Esophagus squamous epithelium (tissue), 5 donors: ENCODE results near the gene PIF1. TPM values are rescaled to one million over a fixed set of nuclear protein-coding genes. Genes with fewer than 3 reads are reported as not detected.
"Not testable (repeated sequence)": the region's sequence is repeated elsewhere in the genome, so short reads cannot be mapped to it uniquely, and the experiment has no call there.

Experiments used
- DNase-seq: peaks from one replicate; lab custom pipeline; 2025; lab: John Stamatoyannopoulos, UW
- H3K27ac ChIP-seq, 4 donors: fragments of 200-600 bp; sonication (generic); one replicate each; pipeline ENCODE4 v1.5.1; 2016 to 2019; ENCODE audit warnings: mild to moderate bottlenecking in 1 of 4
- H3K27me3 ChIP-seq, 4 donors: fragments of 200-600 bp; sonication (generic); 1 replicate in 3 of 4; 2 replicates in 1 of 4; pipeline versions ENCODE4 v1.5.1 to v1.6.0; 2017 to 2021; ENCODE audit warnings: antibody characterized with exemption in 1 of 4
- H3K36me3 ChIP-seq, 3 donors: fragments of 200-600 bp; sonication (generic); one replicate each; pipeline ENCODE4 v1.5.1; 2016 to 2019
- H3K4me1 ChIP-seq, 3 donors: fragments of 200-600 bp; sonication (generic); one replicate each; pipeline ENCODE4 v1.5.1; 2017 to 2019
- H3K4me3 ChIP-seq, 4 donors: fragments of 200-600 bp; sonication (generic); 1 replicate in 3 of 4; 2 replicates in 1 of 4; pipeline ENCODE4 v1.5.1; 2016 to 2019; ENCODE audit warnings: mild to moderate bottlenecking in 2 of 4, moderate library complexity in 1 of 4
- H3K9me3 ChIP-seq, 3 donors: fragments of 200-600 bp; sonication (generic); one replicate each; pipeline ENCODE4 v1.5.1; 2016 to 2019
- CTCF ChIP-seq, 6 experiments: fragments of 450-650 bp in 4 of 6; fragments of 200-600 bp in 2 of 6; sonication (generic) in 2 of 6; IDR thresholded peaks; one replicate each; pipeline ENCODE4 v1.5.1; 2016 to 2019; ENCODE audit warnings: antibody characterized with exemption in 6 of 6, mild to moderate bottlenecking in 4 of 6, moderate library complexity in 4 of 6
- POLR2A ChIP-seq, 4 donors: fragments of 450-650 bp; IDR thresholded peaks; one replicate each; pipeline ENCODE4 v1.6.1; 2017; ENCODE audit warnings: antibody characterized with exemption in 4 of 4, mild to moderate bottlenecking in 4 of 4, moderate library complexity in 3 of 4
- WGBS, 2 donors: methylation state at CpG; one replicate each; pipeline ENCODE4 v1.1.5; 2018; 5-methylcytosine and 5-hydroxymethylcytosine counted together
- intact Hi-C: fragments of 100-400 bp; cut with DNase I; formaldehyde crosslinking; loops from one replicate; pipeline ENCODE4 v1.15.0; 2022
- total RNA-seq, 4 donors: library from RNA; depleted of rRNA; stranded (reverse); fragments of >200 nt; gene quantifications; one replicate each; pipeline ENCODE4 v1.1.0, GENCODE V29; 2016
- donor health status: DM: yes; HTN: yes; CAD: no.

PIF1 gene
- total RNA-seq, 4 donors from 2014 or later: 1.8 to 17.5 (median 3.8) TPM

DNA sequence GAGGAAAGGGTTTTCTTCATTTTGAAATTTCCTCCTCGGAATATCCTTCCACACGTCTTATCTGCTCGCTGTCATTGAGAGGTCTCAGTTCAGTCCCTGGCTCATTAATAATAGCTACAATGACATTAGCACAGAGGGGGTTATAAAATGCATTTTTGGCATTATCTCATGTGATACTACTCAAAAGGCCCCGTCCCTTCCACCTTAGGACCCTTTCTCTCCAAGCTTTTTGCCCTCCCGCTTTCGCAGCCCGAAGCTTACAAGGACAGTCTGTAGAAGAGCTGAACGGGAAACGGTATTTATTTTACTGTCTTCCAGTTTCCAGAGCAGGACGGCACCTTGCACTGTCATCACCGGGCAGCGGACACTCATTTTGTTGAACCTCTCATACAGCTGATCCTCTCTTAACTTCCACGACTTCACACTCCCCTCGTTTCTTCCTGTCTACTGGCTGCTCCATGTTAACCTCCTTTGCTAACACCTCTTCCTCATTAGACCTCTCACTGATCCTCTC is 10.6 kb upstream of the PIF1 start:
- Histone ChIP-seq H3K4me3 (peak overlapping the region in 3 of 4 donors; percentile 1 to 50 (median 7)), H3K9me3 (no peaks in the 10 kb centered on the region), H3K36me3 (no peaks in the 10 kb centered on the region), H3K27ac (peak overlapping the region; percentile 44 to 83 (median 60)), H3K4me1 (peaks cover 5 to 25% (median 21%) of the 10 kb centered on the region in 3 donors), H3K27me3 (no peaks in the 10 kb centered on the region)
- TF ChIP-seq CTCF (IDR thresholded peaks at IDR 0.05) (peak in 1 of 6 experiments; percentile 2), POLR2A (IDR thresholded peaks at IDR 0.05) (peak in 1 of 4 donors; percentile 0)
- intact Hi-C loops: no loop called here
- no peak for DNase-seq
- WGBS, 2 donors: 24 to 34% methylated on average over 14 of the region's 14 CpGs

- intact Hi-C loops: no loop called here
- TF ChIP-seq CTCF (IDR thresholded peaks at IDR 0.05) (no peak), POLR2A (IDR thresholded peaks at IDR 0.05) (no peak)
- Histone ChIP-seq H3K36me3 (no peaks in the 10 kb centered on the region), H3K27me3 (no peaks in the 10 kb centered on the region), H3K4me1 (peaks cover 0 to 17% (median 14%) of the 10 kb centered on the region in 3 donors), H3K27ac (no peak overlapping the region), H3K4me3 (no peak overlapping the region), H3K9me3 (no peaks in the 10 kb centered on the region)
- no peak for DNase-seq
- 92 to 96% methylated on average over 3 to 4 of the region's 4 CpGs for WGBS, 2 donors
Observed at GRCh38 chr15:64833690-64834089, 8.2 kb upstream of the PIF1 start.

DNA sequence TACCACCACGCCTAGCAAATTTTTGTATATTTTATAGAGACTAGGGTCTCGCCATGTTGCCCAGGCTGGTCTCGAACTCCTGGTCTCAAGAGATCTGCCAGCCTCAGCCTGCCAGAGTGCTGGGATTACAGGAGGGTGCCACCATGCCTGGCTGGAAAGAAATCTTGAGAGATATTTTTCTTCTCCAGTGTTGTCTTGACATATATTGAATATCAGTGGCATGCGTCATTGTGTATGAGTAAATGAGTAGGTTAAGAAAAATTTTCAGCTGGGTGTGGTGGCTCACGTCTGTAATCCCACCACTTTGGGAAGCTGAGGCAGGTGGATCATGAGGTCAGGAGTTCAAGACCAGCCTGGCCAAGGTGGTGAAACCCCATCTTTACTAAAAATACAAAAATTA is 3.5 kb upstream of the PIF1 start:
- H3K27ac ChIP-seq: no peak overlapping the region
- no peaks in the 10 kb centered on the region for H3K36me3 ChIP-seq
- no peak overlapping the region for H3K4me3 ChIP-seq
- H3K9me3 ChIP-seq: no peaks in the 10 kb centered on the region
- DNase-seq: no peak
- WGBS, 2 donors: 79 to 83% methylated on average over 5 of the region's 5 CpGs
- intact Hi-C loops: no loop called here
- peaks cover 0 to 2% (median 0%) of the 10 kb centered on the region in 4 donors for H3K27me3 ChIP-seq
- peaks cover 11 to 22% (median 18%) of the 10 kb centered on the region in 3 donors for H3K4me1 ChIP-seq
- TF ChIP-seq POLR2A (IDR thresholded peaks at IDR 0.05): no peak
- TF ChIP-seq CTCF (IDR thresholded peaks at IDR 0.05): no peak

GRCh38 chr15:64824929-64825430 is 467 bp downstream of the PIF1 start:
- WGBS, 2 donors: 2 to 3% methylated on average over 13 to 15 of the region's 17 CpGs
- Histone ChIP-seq H3K27me3 (peaks cover 0 to 7% (median 0%) of the 10 kb centered on the region in 4 donors), H3K9me3 (no peaks in the 10 kb centered on the region), H3K4me3 (peak overlapping the region; percentile 32 to 68 (median 50)), H3K36me3 (no peaks in the 10 kb centered on the region), H3K4me1 (peaks cover 17 to 30% (median 18%) of the 10 kb centered on the region in 3 donors), H3K27ac (peak overlapping the region in 3 of 4 donors; percentile 62 to 86 (median 67))
- DNase-seq: no peak
- no peak for TF ChIP-seq POLR2A (IDR thresholded peaks at IDR 0.05)
- TF ChIP-seq CTCF (IDR thresholded peaks at IDR 0.05): no peak
- intact Hi-C loops: no loop called here

DNA sequence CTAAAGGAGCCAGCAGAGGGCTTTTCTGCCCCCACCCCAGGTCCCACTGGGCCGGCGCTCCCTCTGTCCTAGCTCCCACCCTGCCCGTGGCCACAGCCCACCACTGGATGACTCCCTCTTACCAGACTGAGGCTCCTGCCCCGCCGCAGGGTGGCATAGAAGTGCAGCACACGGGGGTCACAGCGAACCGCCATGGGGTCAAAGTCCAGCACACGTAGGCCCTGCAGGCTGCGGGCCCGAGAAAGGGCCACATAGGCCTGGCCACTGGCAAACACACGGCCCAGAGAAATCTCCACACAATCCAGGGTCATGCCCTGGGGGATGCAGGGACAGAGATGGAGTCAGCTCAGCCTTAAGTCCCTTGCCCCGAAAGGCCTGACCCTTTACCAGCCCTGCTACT is 9.0 kb downstream of the PIF1 start:
- Histone ChIP-seq H3K27me3 (no peaks in the 10 kb centered on the region), H3K36me3 (peaks cover 0 to 7% (median 0%) of the 10 kb centered on the region in 3 donors), H3K4me1 (peaks cover 0 to 8% (median 0%) of the 10 kb centered on the region in 3 donors), H3K4me3 (no peak overlapping the region), H3K27ac (no peak overlapping the region), H3K9me3 (no peaks in the 10 kb centered on the region)
- intact Hi-C loops: no loop called here
- no peak for DNase-seq
- TF ChIP-seq POLR2A (IDR thresholded peaks at IDR 0.05) (no peak), CTCF (IDR thresholded peaks at IDR 0.05) (no peak)
- WGBS, 2 donors: 90 to 100% methylated on average over 2 to 6 of the region's 13 CpGs

GRCh38 chr15:64814965-64815364 is 10.5 kb downstream of the PIF1 start:
- intact Hi-C loops, H3K36me3 ChIP-seq, H3K4me3 ChIP-seq, H3K9me3 ChIP-seq, H3K27me3 ChIP-seq, H3K27ac ChIP-seq, DNase-seq: not testable (repeated sequence)
- H3K4me1 ChIP-seq: peaks cover 0 to 19% (median 4%) of the 10 kb centered on the region in 3 donors
- WGBS, 2 donors: 69 to 80% methylated on average over 4 of the region's 4 CpGs

DNA sequence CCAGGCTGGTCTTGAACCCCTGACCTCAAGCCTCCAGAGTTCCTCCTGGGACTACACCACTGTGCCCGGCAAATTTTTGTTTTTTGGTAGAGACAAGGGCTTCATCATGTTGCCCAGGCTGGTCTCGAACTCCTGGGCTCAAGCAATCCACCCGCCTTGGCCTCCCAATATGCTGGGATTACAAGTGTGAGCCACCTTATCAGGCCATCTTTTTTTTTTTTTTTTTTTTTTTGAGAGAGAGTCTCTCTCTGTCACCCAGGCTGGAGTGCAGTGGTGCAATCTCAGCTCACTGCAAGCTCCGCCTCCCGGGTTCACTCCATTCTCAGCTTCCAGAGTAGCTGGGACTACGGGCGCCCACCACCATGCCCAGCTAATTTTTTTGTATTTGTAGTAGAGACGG is 11.2 kb downstream of the PIF1 start:
- H3K36me3 ChIP-seq, H3K4me3 ChIP-seq, H3K27ac ChIP-seq, H3K27me3 ChIP-seq, DNase-seq, H3K9me3 ChIP-seq, intact Hi-C loops: not testable (repeated sequence)
- 92 to 97% methylated on average over 7 to 8 of the region's 8 CpGs for WGBS, 2 donors
- H3K4me1 ChIP-seq: peaks cover 0 to 21% (median 5%) of the 10 kb centered on the region in 3 donors
